ENCODE results near the gene LAMB3. TPM values are rescaled to one million over a fixed set of nuclear protein-coding genes. Genes with fewer than 3 reads are reported as not detected.
A peak's percentile ranks its signal among the peaks of the same experiment; 100 is the strongest.

Gene LAMB3
- total RNA-seq, 2 experiments from 2014 or later: 0.25 to 0.31 TPM

DNA sequence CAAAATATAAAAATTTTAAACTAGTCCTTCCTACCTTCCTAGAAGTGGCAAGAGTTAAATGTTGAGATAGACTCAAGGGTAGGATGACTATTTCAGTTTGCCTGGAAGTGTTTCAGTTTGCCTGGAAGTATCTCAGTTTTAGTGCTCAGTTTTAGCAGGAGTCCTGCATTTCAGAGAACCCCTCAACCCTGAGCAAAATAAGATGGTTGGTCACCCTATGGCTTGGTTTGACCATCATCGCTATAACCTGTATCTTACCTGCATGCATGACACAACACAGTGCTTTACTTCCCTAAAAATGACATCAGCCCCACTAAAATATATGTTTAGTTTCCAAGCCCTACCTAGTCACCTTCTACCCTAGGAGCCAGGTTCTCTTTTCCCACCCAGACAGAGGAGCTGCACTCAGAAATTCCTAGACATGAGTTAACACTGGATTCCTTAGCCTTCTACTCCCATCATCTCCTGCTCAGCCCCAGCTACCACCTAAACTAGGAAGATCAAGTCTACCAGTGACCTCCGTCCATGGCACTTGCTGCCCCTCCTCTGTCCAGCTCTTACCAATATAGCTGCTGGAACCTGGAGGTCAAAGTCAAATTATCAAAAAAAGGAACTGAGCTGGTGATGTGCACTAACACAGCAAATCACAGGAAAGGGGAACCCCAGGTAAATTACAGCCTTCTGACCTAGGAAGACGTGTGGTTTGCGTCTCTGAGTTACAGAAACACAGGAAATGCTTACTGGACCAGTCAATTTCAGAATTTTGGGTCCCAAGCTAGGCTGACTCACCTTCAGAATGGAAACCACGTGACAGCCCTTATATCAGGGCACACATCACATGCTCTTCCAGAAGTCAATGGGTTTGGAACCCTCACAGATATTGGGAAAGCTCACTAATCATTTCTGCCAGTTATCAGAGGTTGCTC lies 20.7 kb upstream of the LAMB3 start:
- TF ChIP-seq, protein P1, sequence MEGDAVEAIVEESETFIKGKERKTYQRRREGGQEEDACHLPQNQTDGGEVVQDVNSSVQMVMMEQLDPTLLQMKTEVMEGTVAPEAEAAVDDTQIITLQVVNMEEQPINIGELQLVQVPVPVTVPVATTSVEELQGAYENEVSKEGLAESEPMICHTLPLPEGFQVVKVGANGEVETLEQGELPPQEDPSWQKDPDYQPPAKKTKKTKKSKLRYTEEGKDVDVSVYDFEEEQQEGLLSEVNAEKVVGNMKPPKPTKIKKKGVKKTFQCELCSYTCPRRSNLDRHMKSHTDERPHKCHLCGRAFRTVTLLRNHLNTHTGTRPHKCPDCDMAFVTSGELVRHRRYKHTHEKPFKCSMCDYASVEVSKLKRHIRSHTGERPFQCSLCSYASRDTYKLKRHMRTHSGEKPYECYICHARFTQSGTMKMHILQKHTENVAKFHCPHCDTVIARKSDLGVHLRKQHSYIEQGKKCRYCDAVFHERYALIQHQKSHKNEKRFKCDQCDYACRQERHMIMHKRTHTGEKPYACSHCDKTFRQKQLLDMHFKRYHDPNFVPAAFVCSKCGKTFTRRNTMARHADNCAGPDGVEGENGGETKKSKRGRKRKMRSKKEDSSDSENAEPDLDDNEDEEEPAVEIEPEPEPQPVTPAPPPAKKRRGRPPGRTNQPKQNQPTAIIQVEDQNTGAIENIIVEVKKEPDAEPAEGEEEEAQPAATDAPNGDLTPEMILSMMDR (IDR thresholded peaks at IDR 0.05): no peak
- H3K9me3 Mint-ChIP-seq: no peaks in the 10 kb centered on the region
- intact Hi-C loops (cut with DNase I, micrococcal nuclease): loop anchor here in 1 of 2 experiments (1.0 kb wide), 1 partner anchor 20 kb away; no protein-coding TSS in a partner anchor
- no peaks in the 10 kb centered on the region for H3K36me3 Mint-ChIP-seq (ENCODE audit: low read depth)
- H3K4me3 Mint-ChIP-seq: peak overlapping the region; percentile 36
- ATAC-seq (ENCODE audit: poor library complexity) (peak; percentile 70), DNase-seq (peak in 4 of 14 experiments; percentile 23 to 84 (median 77))
- no peaks in the 10 kb centered on the region for H3K9me3 ChIP-seq (ENCODE audit: control insufficient read depth in 1 of 2, insufficient read depth in 1 of 2, low read length in 2 of 2)
- peaks cover 0 to 15% of the 10 kb centered on the region in 2 experiments for H3K27me3 ChIP-seq (ENCODE audit: control insufficient read depth in 1 of 2, insufficient read depth in 2 of 2, low read length in 2 of 2)
- peak overlapping the region; percentile 69 for H3K27ac Mint-ChIP-seq
- peaks cover 44% of the 10 kb centered on the region for H3K4me1 Mint-ChIP-seq (ENCODE audit: low read depth)
- ChIA-PET CTCF (no interaction called here), POLR2A (interaction anchor here (1.0 to 1.5 kb wide), 3 partner anchors 13 to 77 kb away, joined by 3 to 5 read pairs (median 3); no protein-coding TSS in a partner anchor)
- H3K27ac ChIP-seq (ENCODE audit: low read depth in 1 of 2, low read length in 2 of 2): no peak overlapping the region
- no peak overlapping the region for H3K4me3 ChIP-seq (ENCODE audit: low read length)
- no peaks in the 10 kb centered on the region for H3K36me3 ChIP-seq (ENCODE audit: insufficient read depth, low read length)
- H3K4me1 ChIP-seq (ENCODE audit: insufficient read depth, low read length): peaks cover 43% of the 10 kb centered on the region
- H3K27me3 Mint-ChIP-seq: peaks cover 39% of the 10 kb centered on the region

DNA sequence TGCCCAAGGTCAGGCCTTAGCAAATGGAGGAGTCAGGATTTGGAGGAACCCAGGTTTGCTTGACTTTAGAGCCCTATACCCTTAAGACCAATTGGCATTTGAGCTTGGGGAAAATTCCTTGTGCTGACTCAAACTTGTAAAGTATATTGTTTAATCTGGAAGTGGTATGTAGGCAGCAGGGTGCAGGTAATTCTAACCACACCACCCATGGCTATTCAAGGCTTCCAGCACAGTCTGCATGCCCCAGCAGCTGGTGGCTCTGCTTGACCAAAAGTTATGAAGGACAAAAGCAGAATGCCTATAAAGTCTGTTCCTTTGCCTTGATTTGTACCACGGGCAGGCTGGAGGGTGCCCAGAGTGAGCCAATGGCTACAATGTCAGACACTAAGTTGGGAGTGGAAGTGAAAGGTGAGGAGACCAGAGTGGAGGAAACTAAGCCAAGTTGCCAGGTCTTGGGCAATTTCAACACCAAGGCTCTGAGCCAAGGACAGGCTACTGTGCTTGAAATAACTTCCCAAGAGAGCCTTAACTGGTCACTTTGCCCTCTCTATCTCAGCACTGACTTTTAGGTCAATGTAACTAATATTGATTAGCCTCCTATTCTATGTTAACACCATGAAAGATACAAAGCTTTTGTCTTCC lies 18.3 kb upstream of the LAMB3 start:
- Mint-ChIP-seq H3K4me1 (ENCODE audit: low read depth) (peaks cover 35% of the 10 kb centered on the region), H3K9me3 (no peaks in the 10 kb centered on the region), H3K27me3 (peaks cover 17% of the 10 kb centered on the region), H3K4me3 (no peak overlapping the region), H3K27ac (no peak overlapping the region), H3K36me3 (ENCODE audit: low read depth) (no peaks in the 10 kb centered on the region)
- Histone ChIP-seq H3K4me3 (ENCODE audit: low read length) (no peak overlapping the region), H3K27ac (ENCODE audit: low read depth in 1 of 2, low read length in 2 of 2) (no peak overlapping the region), H3K36me3 (ENCODE audit: insufficient read depth, low read length) (no peaks in the 10 kb centered on the region), H3K27me3 (ENCODE audit: control insufficient read depth in 1 of 2, insufficient read depth in 2 of 2, low read length in 2 of 2) (peaks cover 0 to 7% of the 10 kb centered on the region in 2 experiments), H3K4me1 (ENCODE audit: insufficient read depth, low read length) (peaks cover 37% of the 10 kb centered on the region), H3K9me3 (ENCODE audit: control insufficient read depth in 1 of 2, insufficient read depth in 1 of 2, low read length in 2 of 2) (no peaks in the 10 kb centered on the region)
- intact Hi-C loops (cut with DNase I, micrococcal nuclease): no loop called here
- DNase-seq (no peak), ATAC-seq (ENCODE audit: poor library complexity) (no peak)
- ChIA-PET POLR2A (no interaction called here), CTCF (no interaction called here)
- TF ChIP-seq, protein P1 (IDR thresholded peaks at IDR 0.05): no peak

DNA sequence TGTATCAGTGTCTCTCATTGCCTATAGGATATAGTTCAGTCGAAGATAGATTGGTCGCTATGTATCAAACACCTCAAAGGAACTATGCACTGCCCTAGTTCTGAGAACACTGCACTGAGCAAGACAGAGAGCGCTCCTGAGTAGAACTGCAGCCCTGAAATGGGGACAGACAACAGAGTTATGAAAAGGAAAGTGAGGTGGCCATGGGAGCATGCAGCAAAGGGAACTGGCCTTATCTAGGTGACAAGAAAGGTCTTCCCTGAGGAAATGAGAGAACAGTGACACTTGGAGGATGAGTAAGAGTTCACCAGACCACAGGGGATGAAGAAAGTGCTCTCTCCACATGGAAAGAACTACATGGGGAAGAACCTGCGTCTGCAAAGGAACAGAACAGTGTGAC lies 15.5 kb upstream of the LAMB3 start:
- H3K27me3 ChIP-seq (ENCODE audit: control insufficient read depth in 1 of 2, insufficient read depth in 2 of 2, low read length in 2 of 2): no peaks in the 10 kb centered on the region
- no peak overlapping the region for H3K27ac Mint-ChIP-seq
- intact Hi-C loops (cut with DNase I, micrococcal nuclease): no loop called here
- ChIA-PET CTCF (no interaction called here), POLR2A (no interaction called here)
- no peaks in the 10 kb centered on the region for H3K36me3 Mint-ChIP-seq (ENCODE audit: low read depth)
- H3K27me3 Mint-ChIP-seq: no peaks in the 10 kb centered on the region
- ATAC-seq (ENCODE audit: poor library complexity) (no peak), DNase-seq (peak in 2 of 14 experiments; percentile 40 to 42)
- TF ChIP-seq, protein P1 (IDR thresholded peaks at IDR 0.05): no peak
- H3K9me3 Mint-ChIP-seq: no peaks in the 10 kb centered on the region
- no peak overlapping the region for H3K4me3 Mint-ChIP-seq
- H3K4me3 ChIP-seq (ENCODE audit: low read length): no peak overlapping the region
- peaks cover 10% of the 10 kb centered on the region for H3K4me1 ChIP-seq (ENCODE audit: insufficient read depth, low read length)
- H3K9me3 ChIP-seq (ENCODE audit: control insufficient read depth in 1 of 2, insufficient read depth in 1 of 2, low read length in 2 of 2): no peaks in the 10 kb centered on the region
- H3K27ac ChIP-seq (ENCODE audit: low read depth in 1 of 2, low read length in 2 of 2): no peak overlapping the region
- peaks cover 6% of the 10 kb centered on the region for H3K4me1 Mint-ChIP-seq (ENCODE audit: low read depth)
- H3K36me3 ChIP-seq (ENCODE audit: insufficient read depth, low read length): no peaks in the 10 kb centered on the region
